C4-2B (cell line): ENCODE data around the gene RAB44.
"Not testable (repeated sequence)": the region's sequence is repeated elsewhere in the genome, so short reads cannot be mapped to it uniquely, and the experiment has no call there.

ENCODE experiments used
- H3K27ac ChIP-seq: fragments of 450-650 bp; 2 replicates; pipeline ENCODE4 v1.5.1; 2017
- CTCF ChIP-seq: fragments of 450-650 bp; conservative IDR thresholded peaks from 2 replicates; pipeline ENCODE4 v1.5.1; 2017; ENCODE audit warnings: mild to moderate bottlenecking
- ZFX ChIP-seq: fragments of 450-650 bp; IDR thresholded peaks from 2 replicates; pipeline ENCODE4 v1.6.1; 2017

The RAB44 gene

GRCh38 chr6:36717871-36718540 is 20.4 kb downstream of the RAB44 start:
- H3K27ac ChIP-seq, result no peak overlapping the region
- TF ChIP-seq CTCF, result no peak
- TF ChIP-seq ZFX, result no peak

- TF ChIP-seq CTCF, result no peak
- no peak for TF ChIP-seq ZFX
- H3K27ac ChIP-seq, result no peak overlapping the region
Measured at GRCh38 chr6:36718560-36718959, 20.9 kb downstream of the RAB44 start.

- no peak for TF ChIP-seq CTCF
- TF ChIP-seq ZFX, result no peak
Measured at GRCh38 chr6:36719126-36719525, 21.5 kb downstream of the RAB44 start.

GRCh38 chr6:36720251-36721141 is 22.9 kb downstream of the RAB44 start:
- TF ChIP-seq ZFX (no peak), CTCF (no peak)
- no peak overlapping the region for H3K27ac ChIP-seq

More at GRCh38 chr6:36719126-36719525, 21.5 kb downstream of the RAB44 start:
- no peak overlapping the region for H3K27ac ChIP-seq

- H3K27ac ChIP-seq, result no peak overlapping the region
- no peak for TF ChIP-seq ZFX
- TF ChIP-seq CTCF, result no peak
Measured at GRCh38 chr6:36721369-36722140, 23.9 kb downstream of the RAB44 start.

GRCh38 chr6:36722365-36722764 is 24.7 kb downstream of the RAB44 start:
- H3K27ac ChIP-seq, result no peak overlapping the region
- TF ChIP-seq ZFX, result no peak
- TF ChIP-seq CTCF, result no peak

GRCh38 chr6:36722879-36723278 is 25.3 kb downstream of the RAB44 start:
- H3K27ac ChIP-seq, result no peak overlapping the region
- TF ChIP-seq CTCF (no peak), ZFX (no peak)

GRCh38 chr6:36723992-36724391 is 26.4 kb downstream of the RAB44 start:
- not testable (repeated sequence) for H3K27ac ChIP-seq
